ENCODE results near the gene ZC3H6. TPM values are rescaled to one million over a fixed set of nuclear protein-coding genes. Genes with fewer than 3 reads are reported as not detected.

Gene ZC3H6
- 2.5 and 3.2 TPM in 2 replicates for total RNA-seq

DNA sequence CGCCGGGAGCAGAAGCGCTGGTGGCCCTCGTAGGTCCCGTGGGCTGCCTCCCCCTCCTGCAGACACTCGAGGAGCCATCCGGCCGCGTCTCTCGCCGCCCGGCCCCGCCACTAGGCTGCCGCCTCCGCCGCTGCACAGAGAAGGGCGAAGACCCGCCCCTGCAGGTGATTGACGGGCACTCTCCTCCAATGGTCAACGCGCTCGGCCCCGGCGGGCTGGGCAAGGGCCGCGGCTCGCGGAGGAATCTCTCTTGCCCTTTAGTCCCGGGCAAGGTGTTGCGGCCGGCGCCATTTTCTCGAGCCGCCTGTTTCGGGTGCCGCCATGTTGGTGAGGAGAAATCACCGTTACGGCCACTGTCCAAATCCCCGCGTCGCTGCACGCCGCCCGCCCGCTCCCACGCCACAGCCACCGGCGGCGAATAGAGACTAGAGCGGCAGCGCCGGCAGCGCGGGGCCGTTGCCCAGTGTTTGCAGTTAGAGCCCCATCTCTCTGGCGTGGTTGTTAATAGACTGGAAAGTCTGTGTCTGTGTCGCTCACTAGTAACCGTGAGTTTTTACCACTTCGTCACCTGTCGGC, at the start of gene ZC3H6:
TSS of gene ZC3H6 (plus strand) at position 287 of the 576 bp plus-strand sequence. CDS start 398 bp downstream, outside the sequence.
- DNase-seq (ENCODE audit: extremely low read depth, low read depth, low spot score): no peak

DNA sequence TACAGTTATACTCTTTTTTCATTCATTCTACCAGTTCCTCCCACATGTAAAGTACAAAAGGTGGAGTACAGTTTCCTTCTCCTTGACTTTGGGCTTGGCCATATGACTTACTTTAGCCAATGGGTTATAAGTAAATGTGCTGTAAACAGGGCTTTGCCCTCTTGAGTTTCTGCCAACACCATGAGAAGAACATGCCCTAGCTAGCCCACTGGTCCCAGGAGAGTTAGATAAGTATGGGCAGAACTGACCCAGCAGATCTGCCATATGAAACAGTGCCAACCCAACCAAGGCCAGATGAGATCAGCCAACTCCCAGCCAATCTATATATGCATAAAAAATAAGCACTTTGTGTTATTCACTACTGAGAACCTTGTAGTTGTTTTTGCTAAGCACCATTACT, 46.0 kb upstream of the ZC3H6 start:
- no peak for DNase-seq (ENCODE audit: extremely low read depth, low read depth, low spot score)

DNA sequence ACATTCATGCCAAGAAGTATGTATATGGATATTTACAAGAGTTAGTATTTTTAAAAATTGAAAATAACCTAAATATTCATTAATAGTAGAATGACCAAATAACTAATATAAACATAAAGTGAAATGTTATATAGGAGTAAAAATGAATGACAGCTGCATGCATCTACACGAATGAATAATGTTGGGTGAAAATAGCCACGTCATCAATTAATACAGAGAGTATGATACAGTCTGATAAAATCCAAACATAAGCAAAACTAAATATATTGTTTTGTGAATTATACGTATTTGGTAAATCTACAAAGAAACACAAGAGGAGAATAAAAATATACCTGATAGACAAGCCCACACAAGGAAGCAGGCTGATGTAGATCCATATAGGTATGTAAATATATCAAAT, 45.0 kb upstream of the ZC3H6 start:
- no peak for DNase-seq (ENCODE audit: extremely low read depth, low read depth, low spot score)

GRCh38 chr2:112239862-112240261, 35.5 kb upstream of the ZC3H6 start:
- no peak for DNase-seq (ENCODE audit: extremely low read depth, low read depth, low spot score)

GRCh38 chr2:112242384-112242783, 33.0 kb upstream of the ZC3H6 start:
- no peak for DNase-seq (ENCODE audit: extremely low read depth, low read depth, low spot score)

DNA sequence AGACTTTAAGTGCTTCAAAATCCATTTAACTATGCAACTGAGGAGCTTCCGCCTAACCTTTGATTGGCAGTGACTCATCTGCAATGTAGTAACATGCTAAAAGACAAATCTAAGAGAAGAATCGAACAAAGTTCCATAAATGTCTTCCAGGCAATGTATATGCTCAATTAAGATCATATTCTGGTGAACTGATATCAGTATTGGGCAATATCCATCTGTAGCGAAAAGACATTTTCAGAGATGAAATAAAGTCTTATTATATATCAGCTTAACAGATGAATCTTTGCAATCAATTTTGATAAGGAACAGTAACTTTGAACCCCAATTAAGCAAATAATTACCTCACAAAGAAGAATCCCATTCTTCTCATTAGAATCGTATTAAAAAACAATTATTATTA, 32.2 kb upstream of the ZC3H6 start:
- DNase-seq (ENCODE audit: extremely low read depth, low read depth, low spot score): no peak

DNA sequence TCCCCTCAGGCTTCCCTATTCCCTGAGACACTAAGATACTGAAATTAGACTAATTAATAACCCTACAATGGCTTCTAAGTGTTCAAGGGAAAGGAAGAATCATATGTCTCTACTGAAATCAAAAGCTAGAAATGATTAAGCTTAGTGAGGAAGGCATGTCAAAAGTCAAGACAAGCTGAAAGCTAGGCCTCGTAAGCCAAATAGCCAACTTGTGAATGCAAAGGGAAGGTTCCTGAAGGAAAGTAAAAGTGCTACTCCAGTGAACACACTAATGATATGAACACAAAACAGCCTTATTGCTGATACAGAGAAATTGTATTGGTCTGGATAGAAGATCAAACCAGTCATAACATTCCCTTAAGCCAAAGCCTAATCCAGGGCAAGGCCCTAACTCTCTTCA, 30.5 kb upstream of the ZC3H6 start:
- DNase-seq (ENCODE audit: extremely low read depth, low read depth, low spot score): no peak

DNA sequence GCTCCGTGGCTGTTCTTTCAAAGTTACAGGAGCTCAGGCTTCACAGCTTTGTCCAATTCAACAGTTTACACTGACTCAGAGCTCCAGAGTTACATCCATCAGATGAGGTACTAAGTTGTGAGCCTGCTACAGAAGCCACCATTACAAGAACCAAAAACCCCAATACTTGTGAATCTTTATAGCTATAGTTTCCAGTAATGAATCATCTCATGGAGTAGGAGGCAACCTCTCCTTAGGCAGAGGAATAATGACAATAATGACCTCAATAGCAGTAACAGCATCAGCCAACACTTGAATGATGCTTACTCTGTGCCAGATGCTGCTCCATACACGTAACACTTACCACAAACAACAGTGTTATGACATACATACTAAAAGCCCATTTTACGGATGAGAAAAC, 24.1 kb upstream of the ZC3H6 start:
- no peak for DNase-seq (ENCODE audit: extremely low read depth, low read depth, low spot score)

DNA sequence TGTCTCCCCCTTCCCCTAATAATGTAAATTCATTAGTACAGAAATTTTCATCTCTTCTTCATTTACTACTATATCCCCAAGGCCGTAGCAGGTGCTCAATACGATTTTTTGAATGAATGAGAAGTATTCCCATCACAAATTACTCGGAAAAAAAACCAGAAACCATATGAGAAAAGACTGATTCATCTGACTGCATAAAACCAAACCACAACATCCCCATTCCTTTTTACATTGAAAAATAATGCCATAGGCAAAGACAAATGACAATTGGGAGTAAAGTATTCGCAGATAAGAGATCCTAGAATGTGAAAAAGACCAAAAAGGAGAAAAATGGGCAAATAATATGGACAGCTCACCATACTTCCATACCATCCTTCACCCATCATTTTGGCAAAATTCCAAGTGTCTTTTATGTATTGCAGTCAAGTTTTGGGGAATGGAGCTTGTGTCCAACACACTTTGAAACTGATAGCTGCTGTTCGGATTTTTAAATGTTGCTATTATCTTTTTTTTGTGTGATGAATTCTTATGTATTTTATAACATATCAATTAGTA, 22.1 kb upstream of the ZC3H6 start:
- DNase-seq (ENCODE audit: extremely low read depth, low read depth, low spot score): no peak

DNA sequence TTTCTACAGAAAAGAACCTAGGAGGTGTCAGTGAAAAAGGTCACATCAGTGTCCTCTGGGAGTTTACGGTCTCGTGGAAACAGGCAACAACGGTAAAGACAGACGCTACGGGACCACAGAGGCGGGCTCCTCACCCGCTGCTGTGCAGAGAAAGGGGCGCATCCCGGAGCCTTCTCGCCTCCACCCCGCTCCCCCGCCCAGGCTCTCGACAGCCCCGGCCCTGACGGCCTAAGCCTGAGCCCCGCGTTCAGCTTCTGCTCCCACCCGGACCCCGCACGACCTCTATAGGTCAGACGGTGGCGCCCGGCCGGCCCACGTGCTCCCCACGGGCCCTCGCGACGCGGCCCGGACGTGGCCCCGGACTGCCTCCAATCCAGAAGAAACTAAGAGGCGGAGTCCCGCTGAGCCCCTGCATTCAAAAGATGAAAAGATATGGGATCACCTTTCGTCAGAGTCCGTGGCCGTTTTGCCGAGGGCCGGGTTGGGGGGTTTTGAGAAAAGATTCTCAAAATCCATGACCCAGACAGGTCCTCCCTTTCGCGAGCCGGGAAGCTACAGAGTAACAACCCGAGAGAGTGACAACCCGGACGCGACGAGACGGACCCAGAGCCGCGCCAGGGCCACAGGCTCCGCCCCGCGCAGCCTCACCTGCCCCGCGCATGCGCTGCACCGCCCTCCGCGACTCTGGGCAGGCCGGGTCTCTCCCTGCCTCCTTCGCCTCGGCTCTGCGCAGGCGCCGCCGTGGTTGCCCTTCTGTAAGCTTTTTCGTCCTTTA, 20.7 kb upstream of the ZC3H6 start, which contains the start of gene ZC3H8:
TSS of gene ZC3H8 (minus strand) at position 577 of the 775 bp plus-strand sequence. CDS start at position 516, 61 bp downstream.
- no peak for DNase-seq (ENCODE audit: extremely low read depth, low read depth, low spot score)

DNA sequence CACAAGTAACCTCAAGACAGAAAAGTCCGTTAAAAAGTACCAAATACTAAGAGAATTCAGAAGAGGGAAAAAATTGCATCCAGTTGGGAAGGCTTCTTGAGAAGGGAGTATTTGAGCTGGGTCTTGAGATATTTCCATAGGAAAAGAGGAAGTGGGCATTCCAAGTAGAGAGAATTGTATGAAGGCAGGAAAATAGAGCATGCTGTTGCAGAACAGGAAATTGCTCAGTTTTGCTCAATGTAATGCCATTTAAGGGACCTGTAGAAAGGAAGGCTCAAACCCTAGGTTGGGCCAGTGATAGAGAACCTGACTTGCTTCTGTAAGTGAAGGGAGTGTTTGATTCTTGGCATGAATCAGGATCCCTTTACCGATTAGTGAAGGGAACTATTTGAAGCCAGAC, 19.5 kb upstream of the ZC3H6 start:
- DNase-seq (ENCODE audit: extremely low read depth, low read depth, low spot score): no peak

DNA sequence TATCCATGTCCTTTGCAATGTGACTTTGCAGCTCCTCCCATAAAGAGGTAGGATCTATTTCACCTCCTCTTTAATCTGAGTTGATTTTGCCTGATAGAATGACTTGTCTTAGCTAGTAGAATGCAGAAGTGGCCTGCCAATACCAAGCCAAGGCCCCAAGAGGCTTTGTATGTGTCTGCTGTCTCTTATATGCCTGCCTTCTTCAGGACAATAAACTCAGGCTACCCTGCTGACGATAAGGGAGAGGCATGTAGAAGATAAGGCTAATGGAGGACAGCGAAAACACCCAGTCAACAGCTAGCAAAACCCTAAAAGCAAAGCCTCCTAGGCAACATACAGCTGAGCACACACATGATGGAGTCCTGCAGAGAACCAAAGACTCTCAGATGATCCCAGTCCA, 18.7 kb upstream of the ZC3H6 start:
- DNase-seq (ENCODE audit: extremely low read depth, low read depth, low spot score): no peak

- DNase-seq (ENCODE audit: extremely low read depth, low read depth, low spot score): no peak
Observed at GRCh38 chr2:112257575-112257974, 17.8 kb upstream of the ZC3H6 start.

GRCh38 chr2:112259509-112260294, 15.7 kb upstream of the ZC3H6 start:
- DNase-seq (ENCODE audit: extremely low read depth, low read depth, low spot score): no peak

GRCh38 chr2:112260295-112260625, 15.1 kb upstream of the ZC3H6 start:
- no peak for DNase-seq (ENCODE audit: extremely low read depth, low read depth, low spot score)

GRCh38 chr2:112262876-112263275, 12.5 kb upstream of the ZC3H6 start:
- DNase-seq (ENCODE audit: extremely low read depth, low read depth, low spot score): no peak

DNA sequence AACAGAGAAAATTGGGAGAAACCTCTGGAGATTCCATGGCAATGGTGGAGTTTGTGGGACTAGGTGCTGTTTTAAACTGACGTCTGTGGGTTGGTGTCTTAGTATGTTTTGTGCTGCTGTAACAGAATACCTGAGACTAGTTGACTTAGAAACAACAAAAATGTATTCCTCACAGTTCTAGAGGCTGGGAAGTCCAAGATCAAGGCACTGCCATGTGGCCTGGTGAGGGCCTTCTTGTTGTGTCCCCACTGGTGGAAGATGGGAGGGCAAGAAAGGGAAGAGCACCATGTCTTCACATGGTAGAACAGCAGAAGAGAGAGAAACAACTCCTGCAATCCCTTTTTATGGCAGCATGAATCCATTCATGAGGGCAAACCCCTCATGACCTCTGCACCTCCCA, 6.8 kb upstream of the ZC3H6 start:
- DNase-seq (ENCODE audit: extremely low read depth, low read depth, low spot score): no peak

- no peak for DNase-seq (ENCODE audit: extremely low read depth, low read depth, low spot score)
Observed at GRCh38 chr2:112272669-112273068, 2.7 kb upstream of the ZC3H6 start.

GRCh38 chr2:112273349-112273748, 2.0 kb upstream of the ZC3H6 start:
- no peak for DNase-seq (ENCODE audit: extremely low read depth, low read depth, low spot score)

DNA sequence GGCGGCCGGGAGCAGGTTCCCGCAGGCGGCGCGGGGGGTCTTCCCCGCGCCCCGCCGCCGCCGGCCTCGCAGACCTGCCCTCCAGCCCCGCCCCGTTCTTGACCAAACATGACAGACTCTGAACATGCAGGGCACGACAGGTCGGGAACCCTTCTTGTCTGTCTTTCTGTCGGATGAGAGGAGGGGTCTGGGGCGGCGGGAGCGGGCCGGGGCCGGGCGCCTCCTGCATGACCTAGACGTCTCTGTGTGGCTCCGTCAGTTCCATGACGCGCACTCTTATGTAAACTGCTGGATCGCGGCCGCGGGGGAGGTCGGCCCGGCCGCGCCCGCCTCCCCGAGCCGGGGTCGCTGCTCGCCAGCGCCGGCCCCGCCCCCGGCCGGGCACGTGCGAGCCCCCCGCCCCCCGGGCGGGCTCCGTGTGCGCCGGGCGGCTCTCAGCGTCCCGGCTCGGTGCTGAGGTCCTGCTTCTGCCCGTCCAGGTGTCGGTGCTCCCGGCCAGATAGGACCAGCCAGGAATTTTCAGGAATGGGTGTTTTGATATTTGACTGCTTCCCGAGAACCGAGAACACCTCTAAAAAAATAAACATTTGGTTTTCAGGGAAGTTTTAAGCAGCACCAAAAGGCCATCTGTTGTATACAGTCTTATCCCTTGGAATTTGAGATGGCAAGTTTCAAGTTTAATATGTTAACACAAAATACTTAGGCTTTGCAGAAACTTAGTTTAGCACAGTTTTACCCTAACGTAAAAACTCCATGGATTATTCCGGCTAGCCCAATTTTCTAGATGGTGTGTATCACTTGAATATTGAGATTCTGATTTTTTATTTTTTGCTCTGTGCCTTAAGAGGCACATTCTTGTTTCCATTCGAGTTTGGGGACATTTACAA, 733 bp downstream of the ZC3H6 start:
- no peak for DNase-seq (ENCODE audit: extremely low read depth, low read depth, low spot score)

GRCh38 chr2:112276954-112277353, 1.6 kb downstream of the ZC3H6 start:
- no peak for DNase-seq (ENCODE audit: extremely low read depth, low read depth, low spot score)

Measured in glomerular endothelial cell (primary cell).